HCT116 (cell line): Measurements from ENCODE around the gene PPEF1. TPM values are rescaled to one million over a fixed set of nuclear protein-coding genes. Genes with fewer than 3 reads are reported as not detected.

Source experiments
- ATAC-seq: fragments of 200-7000 bp; cut with Tn5 transposase; 2 replicates; pipeline ENCODE4 v1.9.1; 2020; ENCODE audit warnings: mild to moderate bottlenecking, moderate library complexity
- BruUV-seq: library from RNA; stranded (reverse); fragments of 400-500 nt; replicated peaks from 2 replicates; lab custom pipeline; 2021; lab: Mats Ljungman, UMichigan
- CTCF ChIA-PET: fragments of 300-600 bp; sonication (Branson Sonifier 250); formaldehyde crosslinking; loops from one replicate; lab custom pipeline; 2021; ENCODE audit warnings: antibody characterized with exemption; lab: Charles Lee
- POLR2A ChIA-PET: fragments of 300-600, 350-600 bp; sonication (Branson Sonifier 250); formaldehyde crosslinking; loops from one replicate; lab custom pipeline; 2021; ENCODE audit warnings: antibody characterized with exemption; lab: Charles Lee
- RAD21 ChIA-PET, 2 experiments: fragments of 300-600 bp; sonication (Branson Sonifier 250); formaldehyde crosslinking; loops; one replicate each; lab custom pipeline; 2023; ENCODE audit warnings: low total read pairs in 2 of 2; ENCODE audit not compliant: uncharacterized antibody in 2 of 2, unreplicated experiment in 2 of 2, low non-redundant PET in 1 of 2; lab: Charles Lee
- DNase-seq: peaks from one replicate; pipeline ENCODE4 v3.0.0-alpha.2; 2010; ENCODE audit warnings: low read depth, low spot score
- H2AFZ ChIP-seq: fragments of 200-600 bp; shearing (Covaris generic), sonication (generic); 2 replicates; pipeline ENCODE4 v1.6.1; 2017; ENCODE audit warnings: low read depth, mixed run types, mixed read lengths, antibody characterized with exemption, low read length; ENCODE audit not compliant: poor library complexity, severe bottlenecking
- H3K27ac ChIP-seq: 2 replicates; pipeline ENCODE4 v1.5.1; 2012; ENCODE audit warnings: low read depth, low read length
- H3K27me3 ChIP-seq: fragments of 200-600 bp; sonication (generic); 2 replicates; pipeline ENCODE4 v1.6.1; 2016; ENCODE audit warnings: mixed run types, low read length, mixed read lengths; ENCODE audit not compliant: insufficient read depth
- H3K36me3 ChIP-seq, 2 experiments: fragments of 200-500 bp in 1 of 2; fragments of 200-600 bp in 1 of 2; sonication (Bioruptor generic) in 1 of 2; sonication (generic) in 1 of 2; 2 replicates each; pipeline versions ENCODE4 v1.5.1 to v1.6.1; 2014 to 2016; ENCODE audit warnings: low read length in 2 of 2, inconsistent platforms in 1 of 2, mixed read lengths in 1 of 2, mixed run types in 1 of 2; ENCODE audit not compliant: insufficient read depth in 2 of 2, control insufficient read depth in 1 of 2
- H3K4me1 ChIP-seq, 2 experiments: fragments of 200-600 bp in 1 of 2; sonication (generic) in 1 of 2; 2 replicates each; pipeline versions ENCODE4 v1.5.1 to v1.6.1; 2012 to 2017; ENCODE audit warnings: low read length in 2 of 2, inconsistent platforms in 1 of 2, mild to moderate bottlenecking in 1 of 2, mixed read lengths in 1 of 2, mixed run types in 1 of 2, moderate library complexity in 1 of 2; ENCODE audit not compliant: insufficient read depth in 2 of 2, control insufficient read depth in 1 of 2
- H3K4me2 ChIP-seq: fragments of 200-600 bp; sonication (generic); 2 replicates; pipeline ENCODE4 v1.6.1; 2017; ENCODE audit warnings: mixed run types, low read length, mixed read lengths
- H3K4me3 ChIP-seq, 2 experiments: fragments of 200-600 bp in 1 of 2; sonication (generic) in 1 of 2; replicated peaks in 1 of 2; 2 replicates each; pipeline ENCODE4 v1.5.1; 2011 to 2016; ENCODE audit warnings: low read length in 2 of 2, control low read depth in 1 of 2, low read depth in 1 of 2, mild to moderate bottlenecking in 1 of 2, mixed read lengths in 1 of 2, mixed run types in 1 of 2
- H3K79me2 ChIP-seq: fragments of 200-600 bp; sonication (generic); 2 replicates; pipeline ENCODE4 v1.6.1; 2017; ENCODE audit warnings: mild to moderate bottlenecking, mixed run types, low read length, moderate library complexity, mixed read lengths; ENCODE audit not compliant: insufficient read depth
- H3K9ac ChIP-seq: fragments of 200-600 bp; sonication (generic); 2 replicates; pipeline ENCODE4 v1.6.1; 2016; ENCODE audit warnings: low read length, mixed read lengths
- H3K9me2 ChIP-seq: fragments of 200-600 bp; sonication (generic), shearing (Covaris generic); 2 replicates; pipeline ENCODE4 v1.6.1; 2017; ENCODE audit warnings: mixed run types, mild to moderate bottlenecking, moderate library complexity; ENCODE audit not compliant: insufficient read depth
- H3K9me3 ChIP-seq, 2 experiments: fragments of 200-500 bp in 1 of 2; fragments of 200-600 bp in 1 of 2; sonication (Bioruptor generic) in 1 of 2; sonication (generic) in 1 of 2; 2 replicates each; pipeline ENCODE4 v1.6.1; 2014 to 2017; ENCODE audit warnings: low read length in 2 of 2, mixed read lengths in 2 of 2, inconsistent platforms in 1 of 2, low read depth in 1 of 2, mild to moderate bottlenecking in 1 of 2, mixed run types in 1 of 2, moderate library complexity in 1 of 2; ENCODE audit not compliant: control insufficient read depth in 1 of 2, insufficient read depth in 1 of 2
- H4K20me1 ChIP-seq: fragments of 200-600 bp; sonication (generic), shearing (Covaris generic); 2 replicates; pipeline ENCODE4 v1.6.1; 2017; ENCODE audit warnings: mixed run types, mild to moderate bottlenecking, moderate library complexity; ENCODE audit not compliant: insufficient read depth
- CBX3 ChIP-seq: IDR thresholded peaks from 2 replicates; pipeline ENCODE4 v1.6.1; 2012; ENCODE audit warnings: low read depth
- EGR1 ChIP-seq: IDR thresholded peaks from 2 replicates; pipeline ENCODE4 v1.6.1; 2012; ENCODE audit warnings: low read depth
- ELF1 ChIP-seq: IDR thresholded peaks from 2 replicates; pipeline ENCODE4 v1.6.1; 2012; ENCODE audit warnings: low read depth, borderline replicate concordance
- EZH2 ChIP-seq: fragments of 200-600 bp; sonication (generic); IDR thresholded peaks from 2 replicates; pipeline ENCODE4 v1.6.1; 2017; ENCODE audit warnings: antibody characterized with exemption, mixed run types
- FOSL1 ChIP-seq: IDR thresholded peaks from 2 replicates; pipeline ENCODE4 v1.6.1; 2012; ENCODE audit warnings: low read depth
- RAD21 ChIP-seq: IDR thresholded peaks from 2 replicates; pipeline ENCODE4 v1.6.1; 2012; ENCODE audit warnings: low read depth, mild to moderate bottlenecking
- SP1 ChIP-seq: IDR thresholded peaks from 2 replicates; pipeline ENCODE4 v1.6.1; 2012; ENCODE audit warnings: low read depth
- SRF ChIP-seq: IDR thresholded peaks from 2 replicates; pipeline ENCODE4 v1.6.1; 2012; ENCODE audit warnings: low read depth
- TCF7L2 ChIP-seq: IDR thresholded peaks from 2 replicates; pipeline ENCODE4 v1.7.0; 2011; ENCODE audit warnings: borderline replicate concordance, inconsistent platforms; ENCODE audit not compliant: insufficient read depth, insufficient read length; ENCODE audit errors: extremely low read depth
- ZBTB33 ChIP-seq: IDR thresholded peaks from 2 replicates; pipeline ENCODE4 v1.6.1; 2011; ENCODE audit warnings: mild to moderate bottlenecking, low read length, moderate library complexity; ENCODE audit not compliant: insufficient replicate concordance; ENCODE audit errors: extremely low read depth
- ZFX ChIP-seq: fragments of 450-650 bp; IDR thresholded peaks from 2 replicates; pipeline ENCODE4 v1.6.1; 2017
- ZNF274 ChIP-seq: fragments of 200-500 bp; sonication (Bioruptor generic); IDR thresholded peaks from 2 replicates; pipeline ENCODE4 v1.6.1; 2014; ENCODE audit warnings: mild to moderate bottlenecking, low read depth, low read length, inconsistent platforms
- intact Hi-C: fragments of 100-400 bp; cut with micrococcal nuclease; formaldehyde crosslinking; loops from 2 replicates; pipeline ENCODE4 v1.10.0; 2022
- total RNA-seq: library from RNA; stranded (reverse); gene quantifications from one replicate; pipeline ENCODE4 v1.2.1, GENCODE V29; 2021; ENCODE audit not compliant: unreplicated experiment
- TF ChIP-seq, protein P1 (sequence below): IDR thresholded peaks from 2 replicates; pipeline ENCODE4 v1.6.1; 2012

The PPEF1 gene
- total RNA-seq, 1 experiment from 2014 or later: not detected

DNA sequence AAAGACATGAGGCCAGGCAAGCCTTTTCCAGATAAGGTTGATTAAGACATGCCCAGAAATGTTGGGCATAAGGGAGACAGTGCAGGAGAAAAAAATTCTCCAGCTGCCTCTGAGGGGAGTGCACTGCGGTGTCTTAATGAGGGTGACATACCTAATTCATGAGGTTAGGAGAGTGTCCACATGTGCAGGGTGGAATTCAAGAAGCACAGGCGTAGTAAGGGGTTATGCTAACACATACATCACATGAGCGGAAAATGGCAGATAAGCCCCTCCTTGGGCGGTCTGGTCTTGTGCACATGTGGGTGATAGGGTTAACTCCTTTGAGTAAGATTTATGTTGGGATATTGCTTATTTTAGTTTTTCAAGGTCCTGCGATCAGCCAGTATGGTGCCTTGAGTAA is 154.1 kb downstream of the PPEF1 start:
- no peaks in the 10 kb centered on the region for H4K20me1 ChIP-seq
- H3K27ac ChIP-seq: no peak overlapping the region
- ChIA-PET CTCF (no interaction called here), POLR2A (no interaction called here), RAD21 (no interaction called here)
- no peaks in the 10 kb centered on the region for H3K36me3 ChIP-seq
- intact Hi-C loops: no loop called here
- DNase-seq (no peak), ATAC-seq (no peak)
- H3K4me1 ChIP-seq: no peaks in the 10 kb centered on the region
- H3K4me3 ChIP-seq: no peak overlapping the region
- H3K79me2 ChIP-seq: no peaks in the 10 kb centered on the region
- no peak for TF ChIP-seq ZNF274
- TF ChIP-seq EGR1: no peak
- no peak for TF ChIP-seq FOSL1
- TF ChIP-seq CBX3: no peak
- no peak for TF ChIP-seq SRF
- TF ChIP-seq SP1: no peak
- TF ChIP-seq ELF1: no peak
- no peak for TF ChIP-seq ZFX
- TF ChIP-seq TCF7L2: no peak
- TF ChIP-seq, protein P1, sequence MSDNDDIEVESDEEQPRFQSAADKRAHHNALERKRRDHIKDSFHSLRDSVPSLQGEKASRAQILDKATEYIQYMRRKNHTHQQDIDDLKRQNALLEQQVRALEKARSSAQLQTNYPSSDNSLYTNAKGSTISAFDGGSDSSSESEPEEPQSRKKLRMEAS: no peak
- TF ChIP-seq ZBTB33: no peak
- no peak for TF ChIP-seq RAD21
- no peak for TF ChIP-seq EZH2
- H2AFZ ChIP-seq: no peak overlapping the region
- H3K4me2 ChIP-seq: no peak overlapping the region
- H3K9me3 ChIP-seq: no peaks in the 10 kb centered on the region
- no TSS peak for BruUV-seq
- H3K9ac ChIP-seq: no peak overlapping the region
- H3K27me3 ChIP-seq: no peaks in the 10 kb centered on the region
- no peaks in the 10 kb centered on the region for H3K9me2 ChIP-seq
